Fibroblast of lung (primary cell): ENCODE measurements around the gene APOB. TPM values are rescaled to one million over a fixed set of nuclear protein-coding genes. Genes with fewer than 3 reads are reported as not detected.

ENCODE experiments used
- DNase-seq, 2 donors: peaks; one replicate each; pipeline versions ENCODE4 v3.0.0 to v3.0.0-alpha.2; 2010; ENCODE audit warnings: low read depth in 2 of 2
- H2AFZ ChIP-seq: 2 replicates; pipeline ENCODE4 v1.5.1; 2012; ENCODE audit warnings: low read length, control low read depth, inconsistent platforms
- H3K27ac ChIP-seq: 2 replicates; pipeline ENCODE4 v1.5.1; 2011; ENCODE audit warnings: low read length, control low read depth; ENCODE audit not compliant: insufficient read depth
- H3K27me3 ChIP-seq: 2 replicates; pipeline ENCODE4 v1.5.1; 2011; ENCODE audit warnings: mild to moderate bottlenecking, low read length; ENCODE audit not compliant: control insufficient read depth, insufficient read depth
- H3K36me3 ChIP-seq: 2 replicates; pipeline ENCODE4 v1.5.1; 2011; ENCODE audit warnings: low read length; ENCODE audit not compliant: control insufficient read depth, insufficient read depth
- H3K4me1 ChIP-seq: 2 replicates; pipeline ENCODE4 v1.5.1; 2011; ENCODE audit warnings: low read length; ENCODE audit not compliant: control insufficient read depth, insufficient read depth; ENCODE audit errors: extremely low read depth
- H3K4me2 ChIP-seq: 2 replicates; pipeline ENCODE4 v1.5.1; 2011; ENCODE audit warnings: low read length, control low read depth; ENCODE audit not compliant: insufficient read depth; ENCODE audit errors: extremely low read depth
- H3K4me3 ChIP-seq, 4 experiments: fragments of 200-600 bp in 1 of 4; sonication (generic) in 1 of 4; replicated peaks in 1 of 4; 2 replicates each; pipeline ENCODE4 v1.5.1; 2011 to 2016; ENCODE audit warnings: low read length in 4 of 4, low read depth in 3 of 4, mild to moderate bottlenecking in 3 of 4, control low read depth in 2 of 4, inconsistent platforms in 1 of 4, mixed read lengths in 1 of 4; ENCODE audit not compliant: insufficient read depth in 1 of 4; ENCODE audit errors: control extremely low read depth in 1 of 4
- H3K79me2 ChIP-seq: 2 replicates; pipeline ENCODE4 v1.5.1; 2012; ENCODE audit warnings: mild to moderate bottlenecking, low read length, inconsistent platforms; ENCODE audit not compliant: control insufficient read depth, insufficient read depth
- H3K9ac ChIP-seq: 2 replicates; pipeline ENCODE4 v1.5.1; 2011; ENCODE audit warnings: mild to moderate bottlenecking, low read length, control low read depth; ENCODE audit not compliant: insufficient read depth
- H3K9me3 ChIP-seq: 2 replicates; pipeline ENCODE4 v1.5.1; 2012; ENCODE audit warnings: low read depth, low read length; ENCODE audit not compliant: control insufficient read depth, insufficient read depth
- H4K20me1 ChIP-seq: 2 replicates; pipeline ENCODE4 v1.5.1; 2011; ENCODE audit warnings: low read length; ENCODE audit not compliant: control insufficient read depth, insufficient read depth; ENCODE audit errors: extremely low read depth
- CTCF ChIP-seq, 2 donors: IDR thresholded peaks in 1 of 2; conservative IDR thresholded peaks in 1 of 2; 1 replicate in 1 of 2; 2 replicates in 1 of 2; pipeline ENCODE4 v1.5.1; 2011 to 2012; ENCODE audit warnings: low read length in 2 of 2, control low read depth in 1 of 2, inconsistent platforms in 1 of 2, low read depth in 1 of 2, mild to moderate bottlenecking in 1 of 2
- EZH2 ChIP-seq: IDR thresholded peaks from 2 replicates; pipeline ENCODE4 v1.5.1; 2012; ENCODE audit warnings: low read length, control low read depth, mild to moderate bottlenecking; ENCODE audit errors: missing control alignments
- polyA plus RNA-seq, 2 donors: library from polyadenylated mRNA; depleted of rRNA in 1 of 2; stranded (reverse) in 1 of 2; unstranded in 1 of 2; fragments of >200 nt; gene quantifications; 2 replicates each; pipeline ENCODE4 v1.2.1, GENCODE V29; 2011 to 2012; ENCODE audit warnings: missing spikeins in 1 of 2
- total RNA-seq: library from RNA; depleted of rRNA; stranded (reverse); fragments of >200 nt; gene quantifications from 2 replicates; pipeline ENCODE4 v1.2.1, GENCODE V29; 2014

The APOB gene
- total and polyA plus RNA-seq, 2 donors (not counting 1 experiment from before 2014, with no cell fraction given), result under 0.01 TPM; not detected in 1

DNA sequence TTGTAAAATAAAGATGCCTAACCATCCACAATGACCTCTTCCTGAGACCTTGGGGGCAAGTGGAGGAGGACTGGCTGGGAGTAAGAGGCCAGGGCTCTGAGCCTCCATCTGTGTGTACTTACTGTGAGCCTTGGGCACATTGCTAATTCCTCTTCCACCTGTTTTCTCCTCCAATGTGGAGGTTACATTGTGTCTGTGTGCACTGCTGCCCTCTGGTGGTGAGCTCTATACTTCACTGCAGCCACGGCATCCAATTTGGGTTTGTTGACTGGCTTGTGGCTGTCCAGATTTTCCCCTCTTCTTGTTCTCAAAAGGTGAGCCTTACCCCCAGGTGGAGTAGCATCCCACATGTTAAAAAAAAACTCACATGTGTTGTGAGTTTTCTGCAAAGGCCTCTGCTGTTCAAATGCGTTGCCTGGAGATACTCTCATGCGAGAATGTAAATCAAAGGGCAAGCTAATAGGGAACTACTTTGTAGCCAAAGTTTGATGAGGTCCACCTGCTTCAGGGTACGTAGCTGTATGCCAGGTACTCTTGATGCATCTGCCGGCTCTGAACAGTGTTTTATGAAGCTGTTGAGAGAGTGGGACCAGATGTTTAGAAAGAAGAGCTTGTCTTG is 80.8 kb downstream of the APOB start:
- H3K4me3 ChIP-seq, result no peak overlapping the region
- H3K4me1 ChIP-seq, result no peaks in the 10 kb centered on the region
- H4K20me1 ChIP-seq, result no peaks in the 10 kb centered on the region
- H3K4me2 ChIP-seq, result no peak overlapping the region
- TF ChIP-seq CTCF (conservative IDR thresholded peaks at IDR 0.05 in 1 of 2, IDR thresholded peaks at IDR 0.05 in 1 of 2; ENCODE audit: low read depth in 1 of 2, low read length in 2 of 2), result peak; percentile 91
- TF ChIP-seq EZH2, result no peak
- H3K9me3 ChIP-seq, result no peaks in the 10 kb centered on the region
- H3K27ac ChIP-seq, result no peak overlapping the region
- no peaks in the 10 kb centered on the region for H3K79me2 ChIP-seq
- H3K9ac ChIP-seq, result no peak overlapping the region
- H3K36me3 ChIP-seq, result no peaks in the 10 kb centered on the region
- no peak overlapping the region for H2AFZ ChIP-seq
- H3K27me3 ChIP-seq, result peaks cover 2% of the 10 kb centered on the region
- DNase-seq, result peak; percentile 21 to 63

- Histone ChIP-seq H3K79me2 (no peaks in the 10 kb centered on the region), H3K9ac (no peak overlapping the region), H3K4me3 (no peak overlapping the region), H3K36me3 (no peaks in the 10 kb centered on the region), H3K4me1 (no peaks in the 10 kb centered on the region), H3K9me3 (no peaks in the 10 kb centered on the region), H4K20me1 (no peaks in the 10 kb centered on the region), H3K27ac (no peak overlapping the region), H3K27me3 (peaks cover 2% of the 10 kb centered on the region), H3K4me2 (no peak overlapping the region), H2AFZ (no peak overlapping the region)
- TF ChIP-seq CTCF (conservative IDR thresholded peaks at IDR 0.05 in 1 of 2, IDR thresholded peaks at IDR 0.05 in 1 of 2; ENCODE audit: low read depth in 1 of 2, low read length in 2 of 2), result no peak
- TF ChIP-seq EZH2, result no peak
- no peak for DNase-seq
These were observed 82.0 kb downstream of the APOB start for GRCh38 chr2:20961858-20962257.

- H3K9me3 ChIP-seq, result no peaks in the 10 kb centered on the region
- no peak overlapping the region for H3K4me2 ChIP-seq
- H3K4me1 ChIP-seq, result no peaks in the 10 kb centered on the region
- H3K27me3 ChIP-seq, result peaks cover 2% of the 10 kb centered on the region
- H3K9ac ChIP-seq, result no peak overlapping the region
- TF ChIP-seq EZH2 (no peak), CTCF (conservative IDR thresholded peaks at IDR 0.05 in 1 of 2, IDR thresholded peaks at IDR 0.05 in 1 of 2; ENCODE audit: low read depth in 1 of 2, low read length in 2 of 2) (no peak)
- no peak for DNase-seq
- H3K4me3 ChIP-seq, result no peak overlapping the region
- H3K36me3 ChIP-seq, result no peaks in the 10 kb centered on the region
- H3K27ac ChIP-seq, result no peak overlapping the region
- no peaks in the 10 kb centered on the region for H3K79me2 ChIP-seq
- no peak overlapping the region for H2AFZ ChIP-seq
- no peaks in the 10 kb centered on the region for H4K20me1 ChIP-seq
These were observed 83.9 kb downstream of the APOB start for GRCh38 chr2:20960003-20960402.
